ENCODE measurements around the gene KCNC1.

Gene KCNC1

DNA sequence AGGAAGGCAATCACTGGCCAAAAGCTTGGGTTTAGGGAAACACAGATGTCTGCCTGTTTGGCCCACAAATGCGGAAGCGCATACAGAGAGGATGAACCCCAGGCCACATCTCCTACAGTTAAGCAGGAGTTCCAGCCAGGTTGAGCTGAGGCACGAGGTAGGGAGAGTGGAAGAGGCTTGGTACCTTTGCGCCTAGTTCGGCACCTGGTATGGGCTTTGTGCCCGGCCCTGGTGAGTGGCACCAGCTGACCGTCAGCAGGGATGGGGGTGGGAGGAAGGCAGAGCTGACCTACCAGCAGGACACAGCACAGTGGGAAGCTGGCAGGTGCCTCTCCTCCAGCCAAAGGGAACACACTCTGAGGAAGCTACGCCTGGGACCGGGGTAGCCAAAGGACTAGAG, 57.6 kb downstream of the KCNC1 start:
- TF ChIP-seq, protein P1, sequence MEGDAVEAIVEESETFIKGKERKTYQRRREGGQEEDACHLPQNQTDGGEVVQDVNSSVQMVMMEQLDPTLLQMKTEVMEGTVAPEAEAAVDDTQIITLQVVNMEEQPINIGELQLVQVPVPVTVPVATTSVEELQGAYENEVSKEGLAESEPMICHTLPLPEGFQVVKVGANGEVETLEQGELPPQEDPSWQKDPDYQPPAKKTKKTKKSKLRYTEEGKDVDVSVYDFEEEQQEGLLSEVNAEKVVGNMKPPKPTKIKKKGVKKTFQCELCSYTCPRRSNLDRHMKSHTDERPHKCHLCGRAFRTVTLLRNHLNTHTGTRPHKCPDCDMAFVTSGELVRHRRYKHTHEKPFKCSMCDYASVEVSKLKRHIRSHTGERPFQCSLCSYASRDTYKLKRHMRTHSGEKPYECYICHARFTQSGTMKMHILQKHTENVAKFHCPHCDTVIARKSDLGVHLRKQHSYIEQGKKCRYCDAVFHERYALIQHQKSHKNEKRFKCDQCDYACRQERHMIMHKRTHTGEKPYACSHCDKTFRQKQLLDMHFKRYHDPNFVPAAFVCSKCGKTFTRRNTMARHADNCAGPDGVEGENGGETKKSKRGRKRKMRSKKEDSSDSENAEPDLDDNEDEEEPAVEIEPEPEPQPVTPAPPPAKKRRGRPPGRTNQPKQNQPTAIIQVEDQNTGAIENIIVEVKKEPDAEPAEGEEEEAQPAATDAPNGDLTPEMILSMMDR (conservative IDR thresholded peaks at IDR 0.05; ENCODE audit: control insufficient read depth, insufficient read depth, low read depth, low read length) = no peak
- no peak overlapping the region for H3K4me3 ChIP-seq (ENCODE audit: control insufficient read depth, low read depth, low read length)
- DNase-seq (ENCODE audit: low read depth) = no peak

DNA sequence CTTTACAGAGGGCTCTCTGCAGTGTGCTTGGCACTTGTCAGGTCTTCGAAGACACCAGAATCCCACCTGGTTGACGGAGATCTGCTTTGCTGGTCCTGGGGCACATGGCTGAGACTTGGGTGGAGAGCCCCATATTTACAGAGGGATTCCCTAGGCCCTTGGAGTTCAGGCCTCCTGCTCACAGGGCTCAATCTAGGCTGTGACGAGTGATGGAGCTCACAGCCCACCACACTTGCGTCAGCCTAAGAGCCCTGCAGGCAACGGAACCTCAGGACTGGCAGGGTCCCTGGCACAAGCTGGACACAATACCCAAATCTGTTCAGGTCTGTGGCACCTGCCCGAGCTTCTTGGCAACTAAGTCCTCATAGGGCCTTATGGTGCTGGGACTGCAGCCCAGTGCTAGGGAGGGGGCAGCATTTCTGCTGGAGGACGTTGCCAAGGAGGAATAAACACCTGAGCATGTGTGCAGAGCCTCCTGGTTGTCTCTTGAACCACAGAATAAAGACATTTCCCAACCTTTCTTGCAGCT, 59.1 kb downstream of the KCNC1 start:
- no peak overlapping the region for H3K4me3 ChIP-seq (ENCODE audit: control insufficient read depth, low read depth, low read length)
- DNase-seq (ENCODE audit: low read depth) = no peak
- TF ChIP-seq, protein P1 (conservative IDR thresholded peaks at IDR 0.05; ENCODE audit: control insufficient read depth, insufficient read depth, low read depth, low read length) = no peak

DNA sequence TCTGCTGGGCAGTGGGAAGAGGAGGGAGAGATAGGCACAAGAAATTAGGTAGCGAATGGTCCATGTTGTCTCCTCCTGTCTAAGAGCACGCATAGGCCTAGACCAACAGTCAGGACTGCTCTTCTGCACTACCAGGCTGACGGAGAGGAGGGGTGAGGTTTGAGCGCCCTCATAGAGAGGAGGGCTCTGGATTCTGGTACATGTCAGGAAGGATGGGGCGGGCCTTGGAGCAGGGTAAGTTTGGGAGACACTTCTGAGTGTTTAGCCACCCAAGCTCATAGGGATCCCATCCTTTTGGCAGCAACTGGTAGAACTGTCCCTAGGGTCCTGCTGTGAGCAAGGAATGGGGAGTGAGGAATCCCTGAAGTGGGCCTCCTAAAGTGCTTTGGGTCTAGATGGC, 60.4 kb downstream of the KCNC1 start:
- DNase-seq (ENCODE audit: low read depth) = no peak
- H3K4me3 ChIP-seq (ENCODE audit: control insufficient read depth, low read depth, low read length) = no peak overlapping the region
- TF ChIP-seq, protein P1 (conservative IDR thresholded peaks at IDR 0.05; ENCODE audit: control insufficient read depth, insufficient read depth, low read depth, low read length) = no peak

DNA sequence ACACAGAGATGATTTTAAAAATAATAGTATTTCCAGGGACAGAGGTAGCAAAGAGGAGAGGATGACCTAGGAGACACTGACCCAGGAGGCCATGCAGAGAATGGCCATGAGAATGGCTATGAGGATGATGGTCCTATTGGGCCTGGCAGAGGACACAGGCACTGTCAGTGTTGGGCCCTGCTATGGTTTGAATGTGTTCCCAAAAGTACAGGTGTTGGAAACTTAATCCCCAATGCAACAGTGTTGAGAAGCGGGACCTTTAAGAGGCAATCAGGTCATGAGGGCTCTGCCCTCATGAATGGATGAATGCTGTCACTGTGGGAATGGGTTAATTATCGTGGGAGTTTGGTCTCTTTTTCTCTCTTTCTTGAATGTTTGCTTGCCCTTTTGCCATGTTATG, 61.6 kb downstream of the KCNC1 start:
- no peak overlapping the region for H3K4me3 ChIP-seq (ENCODE audit: control insufficient read depth, low read depth, low read length)
- TF ChIP-seq, protein P1 (conservative IDR thresholded peaks at IDR 0.05; ENCODE audit: control insufficient read depth, insufficient read depth, low read depth, low read length) = no peak
- no peak for DNase-seq (ENCODE audit: low read depth)

DNA sequence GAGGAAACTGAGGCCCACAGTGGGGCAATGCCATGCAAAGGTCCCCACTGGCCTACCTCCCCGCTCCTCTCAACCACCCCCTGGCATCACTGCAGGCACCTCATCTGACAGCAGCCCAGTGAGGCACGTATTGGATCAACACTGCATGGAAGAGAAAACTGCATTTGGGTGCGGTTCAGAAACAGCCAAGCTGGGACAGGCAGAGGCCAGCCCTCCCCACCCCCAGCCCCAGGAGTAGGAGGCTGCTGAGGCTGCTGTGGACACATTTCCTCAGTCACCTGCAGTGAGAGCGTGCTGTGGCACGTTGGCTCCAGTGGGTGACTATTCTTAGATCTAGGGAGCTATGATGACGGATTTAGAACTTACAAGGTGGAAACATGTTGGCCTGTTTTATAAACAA, 63.7 kb downstream of the KCNC1 start:
- DNase-seq (ENCODE audit: low read depth) = no peak
- H3K4me3 ChIP-seq (ENCODE audit: control insufficient read depth, low read depth, low read length) = no peak overlapping the region
- TF ChIP-seq, protein P1 (conservative IDR thresholded peaks at IDR 0.05; ENCODE audit: control insufficient read depth, insufficient read depth, low read depth, low read length) = no peak

DNA sequence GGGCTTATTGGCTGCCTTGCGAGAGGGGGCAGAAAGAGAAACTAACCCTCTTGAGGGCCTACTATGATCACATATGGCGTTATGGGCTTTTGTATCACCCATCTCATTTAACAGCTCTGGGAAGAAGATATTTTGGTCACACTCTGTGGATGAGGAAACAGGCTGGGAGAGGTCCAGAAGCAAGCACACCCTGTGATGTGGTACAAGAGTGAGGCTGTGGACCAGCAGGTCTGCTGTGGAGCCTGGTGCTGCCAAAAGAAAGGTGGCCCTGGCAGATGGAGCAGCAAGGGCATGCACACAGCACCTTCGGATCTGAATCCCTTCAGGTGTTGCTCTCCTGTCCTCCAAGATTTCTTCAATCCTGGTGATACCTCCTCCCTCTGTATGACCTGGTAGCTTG, 64.1 kb downstream of the KCNC1 start:
- TF ChIP-seq, protein P1 (conservative IDR thresholded peaks at IDR 0.05; ENCODE audit: control insufficient read depth, insufficient read depth, low read depth, low read length) = no peak
- no peak for DNase-seq (ENCODE audit: low read depth)
- no peak overlapping the region for H3K4me3 ChIP-seq (ENCODE audit: control insufficient read depth, low read depth, low read length)

DNA sequence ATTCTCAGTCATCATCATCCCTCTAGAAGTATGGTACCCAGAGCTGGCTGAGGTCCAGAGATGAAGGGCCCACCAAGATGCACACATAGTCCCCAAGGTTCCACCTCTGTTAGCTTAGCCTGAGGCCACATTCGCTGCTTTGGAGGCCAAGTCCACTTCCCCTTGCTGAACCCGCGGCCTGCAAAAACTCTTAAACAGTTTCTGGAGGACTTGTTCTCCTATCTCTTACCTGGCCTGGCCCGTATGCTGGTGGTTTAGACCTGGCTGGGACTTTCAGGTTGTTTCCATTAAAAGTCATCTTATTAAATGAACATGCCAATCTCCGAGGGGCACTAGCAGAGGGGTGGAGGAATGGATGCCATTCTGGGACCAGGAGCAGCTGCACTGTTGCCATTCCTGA, 64.6 kb downstream of the KCNC1 start:
- no peak overlapping the region for H3K4me3 ChIP-seq (ENCODE audit: control insufficient read depth, low read depth, low read length)
- TF ChIP-seq, protein P1 (conservative IDR thresholded peaks at IDR 0.05; ENCODE audit: control insufficient read depth, insufficient read depth, low read depth, low read length) = no peak
- no peak for DNase-seq (ENCODE audit: low read depth)

All from fibroblast of mammary gland (primary cell).